ENCODE data around the gene ATRIP. TPM values are rescaled to one million over a fixed set of nuclear protein-coding genes. Genes with fewer than 3 reads are reported as not detected.

ATRIP gene
- total RNA-seq, 6 experiments from 2014 or later = 7.0 to 10.5 (median 8.2) TPM

GRCh38 chr3:48419597-48419996 is 26.9 kb upstream of the ATRIP start:
- no peak for TF ChIP-seq CTCF (IDR thresholded peaks at IDR 0.05)
- DNase-seq = no peak
- Mint-ChIP-seq H3K4me3 (no peak overlapping the region), H3K36me3 (ENCODE audit: low read depth) (no peaks in the 10 kb centered on the region), H3K4me1 (ENCODE audit: low read depth) (0 out of 2 replicates have a peak, but pooled peaks cover under 1% of the 10 kb centered on the region), H3K9me3 (no peaks in the 10 kb centered on the region), H3K27me3 (ENCODE audit: insufficient read depth) (peaks cover 8% of the 10 kb centered on the region), H3K27ac (no peak overlapping the region)

DNA sequence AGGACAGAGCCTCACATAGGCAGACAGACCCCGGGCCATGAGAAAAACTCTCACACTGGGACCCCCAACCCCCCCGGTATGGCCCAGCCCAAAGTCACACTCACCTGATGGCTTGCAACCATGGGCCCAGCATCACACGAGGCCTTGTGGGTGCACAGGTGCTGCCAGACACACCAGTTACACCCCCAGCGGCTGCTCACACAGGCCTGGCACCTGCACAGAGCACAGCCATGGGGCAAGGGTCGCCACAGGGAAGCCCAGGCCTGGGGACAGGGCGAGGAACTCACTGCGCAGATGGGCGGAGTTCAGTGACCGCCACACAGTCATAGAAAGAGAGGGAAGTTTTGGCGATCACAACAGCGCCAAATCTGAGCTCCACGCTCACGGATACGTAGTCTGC is 26.0 kb upstream of the ATRIP start:
- H3K27ac Mint-ChIP-seq = peak overlapping the region; percentile 16; the same call in 1 of the 2 replicates
- DNase-seq = no peak
- H3K27me3 Mint-ChIP-seq (ENCODE audit: insufficient read depth) = peaks cover 8% of the 10 kb centered on the region
- 0 out of 2 replicates have a peak, but pooled peaks cover 6% of the 10 kb centered on the region for H3K4me1 Mint-ChIP-seq (ENCODE audit: low read depth)
- no peaks in the 10 kb centered on the region for H3K36me3 Mint-ChIP-seq (ENCODE audit: low read depth)
- no peaks in the 10 kb centered on the region for H3K9me3 Mint-ChIP-seq
- no peak overlapping the region for H3K4me3 Mint-ChIP-seq
- no peak for TF ChIP-seq CTCF (IDR thresholded peaks at IDR 0.05)

DNA sequence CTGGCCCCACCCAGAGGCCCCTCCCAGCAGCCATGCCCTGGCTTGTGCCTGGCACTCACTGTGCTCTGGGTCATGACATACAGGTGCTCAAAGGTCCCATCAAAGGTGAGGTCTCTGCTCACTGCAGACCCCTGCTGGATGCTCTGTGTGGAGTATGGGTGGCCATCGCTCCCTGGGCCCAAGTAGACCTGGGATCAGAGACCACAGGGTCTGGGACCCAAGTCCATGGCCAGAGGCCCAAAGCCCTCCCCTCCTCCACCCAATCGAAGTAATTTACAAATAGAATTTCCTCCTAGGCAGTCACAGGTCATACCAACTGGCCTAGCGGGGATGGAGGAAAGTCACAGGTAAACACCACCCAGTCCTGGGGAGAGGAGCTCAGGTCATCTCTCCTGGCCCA is 24.3 kb upstream of the ATRIP start:
- Mint-ChIP-seq H3K4me1 (ENCODE audit: low read depth) (peaks cover 12% of the 10 kb centered on the region; the same call in 1 of the 2 replicates), H3K27me3 (ENCODE audit: insufficient read depth) (peaks cover 8% of the 10 kb centered on the region), H3K27ac (no peak overlapping the region), H3K4me3 (no peak overlapping the region), H3K36me3 (ENCODE audit: low read depth) (no peaks in the 10 kb centered on the region), H3K9me3 (no peaks in the 10 kb centered on the region)
- no peak; the same call in 1 of the 2 replicates for TF ChIP-seq CTCF (IDR thresholded peaks at IDR 0.05)
- DNase-seq = no peak

DNA sequence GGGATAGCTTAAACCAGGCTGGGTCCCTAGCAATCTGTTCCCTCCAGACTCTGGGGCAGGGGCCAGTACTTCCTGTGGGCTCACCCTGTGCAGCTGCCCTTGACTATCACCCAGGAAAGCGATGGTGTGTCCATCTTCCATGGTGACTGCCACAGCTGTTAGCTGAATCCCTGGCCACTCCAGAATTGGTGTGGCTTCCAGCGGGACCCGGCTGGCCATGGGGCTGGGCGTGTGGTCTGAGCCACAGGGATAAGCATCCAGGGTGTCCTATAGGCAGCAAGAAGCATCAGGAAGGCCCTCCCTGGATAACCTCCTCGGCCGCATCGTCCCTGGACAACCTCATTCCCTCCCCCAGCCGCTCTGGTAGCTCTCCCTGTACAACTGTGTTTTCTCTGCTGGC is 23.9 kb upstream of the ATRIP start:
- Mint-ChIP-seq H3K36me3 (ENCODE audit: low read depth) (no peaks in the 10 kb centered on the region), H3K27ac (no peak overlapping the region), H3K9me3 (no peaks in the 10 kb centered on the region), H3K4me1 (ENCODE audit: low read depth) (peaks cover 16% of the 10 kb centered on the region; the same call in 1 of the 2 replicates), H3K27me3 (ENCODE audit: insufficient read depth) (peaks cover 8% of the 10 kb centered on the region), H3K4me3 (no peak overlapping the region)
- no peak for TF ChIP-seq CTCF (IDR thresholded peaks at IDR 0.05)
- DNase-seq = no peak

DNA sequence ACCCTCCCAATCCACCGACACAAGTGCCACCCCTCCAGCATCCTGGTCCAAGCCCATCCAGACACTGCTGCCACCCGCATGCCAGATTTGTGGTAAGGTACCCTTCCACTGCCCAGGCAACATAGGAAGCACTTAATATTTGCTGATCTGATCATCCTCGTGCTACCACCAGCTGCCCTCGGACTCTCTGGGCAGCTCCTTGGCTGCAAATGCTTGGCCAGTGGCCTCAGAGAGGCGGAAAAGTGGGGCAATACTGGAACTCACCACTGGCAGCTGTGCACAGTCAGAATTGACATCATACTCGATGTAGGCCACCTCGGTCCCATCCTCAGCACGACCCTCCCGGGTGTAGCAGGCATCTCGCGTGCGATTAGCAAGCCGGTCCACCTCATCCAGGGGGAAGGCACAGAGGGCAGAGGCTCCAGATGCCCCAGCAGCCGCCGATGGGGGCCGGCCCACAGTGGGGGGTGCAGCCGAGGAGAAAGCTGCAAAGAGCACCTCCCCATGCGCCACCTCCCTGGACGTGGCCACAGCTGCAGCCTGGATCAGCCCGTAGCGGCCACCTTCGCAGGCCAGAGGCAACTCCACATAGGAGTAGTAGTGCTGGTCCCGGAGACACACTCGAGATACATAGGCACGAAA is 23.2 kb upstream of the ATRIP start:
- no peaks in the 10 kb centered on the region for H3K9me3 Mint-ChIP-seq
- H3K27ac Mint-ChIP-seq = no peak overlapping the region
- no peaks in the 10 kb centered on the region for H3K36me3 Mint-ChIP-seq (ENCODE audit: low read depth)
- H3K4me1 Mint-ChIP-seq (ENCODE audit: low read depth) = peaks cover 20% of the 10 kb centered on the region
- H3K27me3 Mint-ChIP-seq (ENCODE audit: insufficient read depth) = peaks cover 8% of the 10 kb centered on the region
- no peak overlapping the region for H3K4me3 Mint-ChIP-seq
- TF ChIP-seq CTCF (IDR thresholded peaks at IDR 0.05) = no peak
- no peak for DNase-seq

Measured in HFFc6 (cell line).